K562 (cell line): ENCODE data around the gene MRPL55. TPM values are rescaled to one million over a fixed set of nuclear protein-coding genes. Genes with fewer than 3 reads are reported as not detected.

ENCODE experiments used
- EP400 ChIP-seq: fragments of 450-650 bp; IDR thresholded peaks from 2 replicates; pipeline ENCODE4 v1.6.1; 2017; ENCODE audit warnings: antibody characterized with exemption, mild to moderate bottlenecking, moderate library complexity
- MEIS2 ChIP-seq: fragments of 450-650 bp; IDR thresholded peaks from 2 replicates; pipeline ENCODE4 v1.6.1; 2014; ENCODE audit warnings: mild to moderate bottlenecking; ENCODE audit not compliant: partially characterized antibody
- PHB2 ChIP-seq: fragments of 450-650 bp; IDR thresholded peaks from 2 replicates; pipeline ENCODE4 v1.6.1; 2017; ENCODE audit warnings: low read depth
- SMARCA4 ChIP-seq: fragments of 450-650 bp; IDR thresholded peaks from 2 replicates; pipeline ENCODE4 v1.6.1; 2016
- SMARCB1 ChIP-seq: IDR thresholded peaks from 2 replicates; pipeline ENCODE4 v1.6.1; 2011; ENCODE audit warnings: improper control_type of control experiment, low read depth; ENCODE audit not compliant: insufficient read length
- SRSF9 ChIP-seq: fragments of 200-400 bp; formaldehyde crosslinking; IDR thresholded peaks from 2 replicates; pipeline ENCODE4 v1.6.1; 2017; ENCODE audit warnings: low read depth, low read length, borderline replicate concordance
- ZNF696 ChIP-seq: fragments of 250-450 bp; sonication (Bioruptor Pico); conservative IDR thresholded peaks from 2 replicates; pipeline ENCODE4 v1.4.0; 2020; ENCODE audit warnings: mild to moderate bottlenecking, moderate library complexity
- polyA plus RNA-seq, 8 experiments: library from polyadenylated mRNA; depleted of rRNA in 4 of 8; stranded (reverse) in 5 of 8; unstranded in 3 of 8; fragments of >200 nt; fragmentation: Nextera tagmentation in 2 of 8; fragmentation: Illumina TruSeq in 1 of 8; extraction: Ambion mirVana in 2 of 8; extraction: Trizol in 1 of 8; gene quantifications; 2 replicates each; pipeline versions ENCODE4 v1.2.1 to v1.2.3, GENCODE V29; 2011 to 2014; ENCODE audit warnings: inconsistent platforms in 1 of 8, missing spikeins in 1 of 8
- total RNA-seq, 7 experiments: library from RNA; depleted of rRNA in 6 of 7; stranded (reverse); fragments of >200 nt in 6 of 7; fragmentation: Illumina TruSeq in 2 of 7; extraction: Trizol in 2 of 7; gene quantifications; 2 replicates each; pipeline versions ENCODE4 v1.2.1 to v1.2.3, GENCODE V29; 2011 to 2021; ENCODE audit warnings: low replicate concordance in 1 of 7
- TF ChIP-seq, protein P1 (sequence below), 2 experiments: fragments of 450-650 bp in 1 of 2; sonication (generic) in 1 of 2; formaldehyde crosslinking in 1 of 2; IDR thresholded peaks; 2 replicates each; pipeline versions ENCODE4 v1.7.1 to v1.9.0; 2016 to 2022; ENCODE audit warnings: inconsistent platforms in 1 of 2, mild to moderate bottlenecking in 1 of 2, missing genetic modification reagents in 1 of 2
- TF ChIP-seq, protein P2 (sequence below): fragments of 450-650 bp; IDR thresholded peaks from 2 replicates; pipeline ENCODE4 v1.6.1; 2018; ENCODE audit not compliant: partially characterized antibody
- TF ChIP-seq, protein P3 (sequence below), 2 experiments: fragments of 200-800 bp in 1 of 2; sonication (Bioruptor generic) in 1 of 2; sonication (generic) in 1 of 2; formaldehyde crosslinking in 1 of 2; IDR thresholded peaks in 1 of 2; conservative IDR thresholded peaks in 1 of 2; 2 replicates each; pipeline versions ENCODE4 v1.5.0 to v1.6.1; 2016 to 2020; ENCODE audit warnings: missing compliant biosample characterization in 1 of 2, missing genetic modification characterization in 1 of 2, missing genetic modification reagents in 1 of 2

MRPL55 gene
- total and polyA plus RNA-seq, 9 of the 15 experiments (the other 6 are each of a cell fraction or from before 2014, with no cell fraction given), result 34.9 to 228 (median 81.0) TPM

DNA sequence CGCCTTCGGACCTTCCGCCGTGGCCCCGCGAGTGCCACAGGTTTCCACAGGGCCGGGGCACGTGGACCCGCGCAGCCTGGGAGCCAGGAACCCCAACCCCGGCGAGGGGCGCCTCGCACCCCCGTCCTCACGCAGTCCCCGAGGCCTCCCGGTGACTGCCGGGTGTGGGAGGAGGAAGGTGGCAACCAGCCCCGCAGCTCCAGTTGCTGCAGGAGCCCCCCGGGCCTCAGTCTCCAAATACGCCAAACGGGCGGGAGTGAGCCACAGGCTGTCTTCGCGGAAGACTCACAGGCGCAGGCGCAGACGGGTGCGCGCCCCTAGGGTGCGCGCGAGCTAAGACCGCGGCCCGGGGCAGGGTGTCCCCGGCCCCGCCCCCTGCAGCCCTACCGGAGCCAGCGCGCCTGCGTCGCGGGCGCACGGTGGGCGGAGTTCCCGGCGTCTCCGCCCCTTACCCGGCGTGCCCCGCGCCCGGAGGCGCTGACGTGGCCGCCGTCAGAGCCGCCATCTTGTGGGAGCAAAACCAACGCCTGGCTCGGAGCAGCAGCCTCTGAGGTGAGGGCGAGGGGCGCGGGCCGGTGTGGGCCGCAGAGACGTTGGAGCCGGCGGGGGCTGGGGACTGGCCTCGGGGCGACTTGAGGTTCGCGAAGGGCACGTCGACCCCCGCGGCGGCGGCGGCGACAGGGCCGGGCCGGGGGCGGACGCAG, 26.7 kb downstream of the MRPL55 start, which contains the start of gene ARF1 (continued):
- TF ChIP-seq, protein P1, sequence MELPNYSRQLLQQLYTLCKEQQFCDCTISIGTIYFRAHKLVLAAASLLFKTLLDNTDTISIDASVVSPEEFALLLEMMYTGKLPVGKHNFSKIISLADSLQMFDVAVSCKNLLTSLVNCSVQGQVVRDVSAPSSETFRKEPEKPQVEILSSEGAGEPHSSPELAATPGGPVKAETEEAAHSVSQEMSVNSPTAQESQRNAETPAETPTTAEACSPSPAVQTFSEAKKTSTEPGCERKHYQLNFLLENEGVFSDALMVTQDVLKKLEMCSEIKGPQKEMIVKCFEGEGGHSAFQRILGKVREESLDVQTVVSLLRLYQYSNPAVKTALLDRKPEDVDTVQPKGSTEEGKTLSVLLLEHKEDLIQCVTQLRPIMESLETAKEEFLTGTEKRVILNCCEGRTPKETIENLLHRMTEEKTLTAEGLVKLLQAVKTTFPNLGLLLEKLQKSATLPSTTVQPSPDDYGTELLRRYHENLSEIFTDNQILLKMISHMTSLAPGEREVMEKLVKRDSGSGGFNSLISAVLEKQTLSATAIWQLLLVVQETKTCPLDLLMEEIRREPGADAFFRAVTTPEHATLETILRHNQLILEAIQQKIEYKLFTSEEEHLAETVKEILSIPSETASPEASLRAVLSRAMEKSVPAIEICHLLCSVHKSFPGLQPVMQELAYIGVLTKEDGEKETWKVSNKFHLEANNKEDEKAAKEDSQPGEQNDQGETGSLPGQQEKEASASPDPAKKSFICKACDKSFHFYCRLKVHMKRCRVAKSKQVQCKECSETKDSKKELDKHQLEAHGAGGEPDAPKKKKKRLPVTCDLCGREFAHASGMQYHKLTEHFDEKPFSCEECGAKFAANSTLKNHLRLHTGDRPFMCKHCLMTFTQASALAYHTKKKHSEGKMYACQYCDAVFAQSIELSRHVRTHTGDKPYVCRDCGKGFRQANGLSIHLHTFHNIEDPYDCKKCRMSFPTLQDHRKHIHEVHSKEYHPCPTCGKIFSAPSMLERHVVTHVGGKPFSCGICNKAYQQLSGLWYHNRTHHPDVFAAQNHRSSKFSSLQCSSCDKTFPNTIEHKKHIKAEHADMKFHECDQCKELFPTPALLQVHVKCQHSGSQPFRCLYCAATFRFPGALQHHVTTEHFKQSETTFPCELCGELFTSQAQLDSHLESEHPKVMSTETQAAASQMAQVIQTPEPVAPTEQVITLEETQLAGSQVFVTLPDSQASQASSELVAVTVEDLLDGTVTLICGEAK (IDR thresholded peaks at IDR 0.05), result peak; percentile 64; the same call in 1 of the 2 replicates
- TF ChIP-seq, protein P1 (CRISPR knock-in tag; IDR thresholded peaks at IDR 0.05), result no peak
- TF ChIP-seq SRSF9 (no peak), EP400 (peak; percentile 97), SMARCA4 (no peak), SMARCB1 (no peak), PHB2 (no peak), MEIS2 (peak; percentile 92), ZNF696 (CRISPR knock-in tag) (no peak)
- TF ChIP-seq, protein P2, sequence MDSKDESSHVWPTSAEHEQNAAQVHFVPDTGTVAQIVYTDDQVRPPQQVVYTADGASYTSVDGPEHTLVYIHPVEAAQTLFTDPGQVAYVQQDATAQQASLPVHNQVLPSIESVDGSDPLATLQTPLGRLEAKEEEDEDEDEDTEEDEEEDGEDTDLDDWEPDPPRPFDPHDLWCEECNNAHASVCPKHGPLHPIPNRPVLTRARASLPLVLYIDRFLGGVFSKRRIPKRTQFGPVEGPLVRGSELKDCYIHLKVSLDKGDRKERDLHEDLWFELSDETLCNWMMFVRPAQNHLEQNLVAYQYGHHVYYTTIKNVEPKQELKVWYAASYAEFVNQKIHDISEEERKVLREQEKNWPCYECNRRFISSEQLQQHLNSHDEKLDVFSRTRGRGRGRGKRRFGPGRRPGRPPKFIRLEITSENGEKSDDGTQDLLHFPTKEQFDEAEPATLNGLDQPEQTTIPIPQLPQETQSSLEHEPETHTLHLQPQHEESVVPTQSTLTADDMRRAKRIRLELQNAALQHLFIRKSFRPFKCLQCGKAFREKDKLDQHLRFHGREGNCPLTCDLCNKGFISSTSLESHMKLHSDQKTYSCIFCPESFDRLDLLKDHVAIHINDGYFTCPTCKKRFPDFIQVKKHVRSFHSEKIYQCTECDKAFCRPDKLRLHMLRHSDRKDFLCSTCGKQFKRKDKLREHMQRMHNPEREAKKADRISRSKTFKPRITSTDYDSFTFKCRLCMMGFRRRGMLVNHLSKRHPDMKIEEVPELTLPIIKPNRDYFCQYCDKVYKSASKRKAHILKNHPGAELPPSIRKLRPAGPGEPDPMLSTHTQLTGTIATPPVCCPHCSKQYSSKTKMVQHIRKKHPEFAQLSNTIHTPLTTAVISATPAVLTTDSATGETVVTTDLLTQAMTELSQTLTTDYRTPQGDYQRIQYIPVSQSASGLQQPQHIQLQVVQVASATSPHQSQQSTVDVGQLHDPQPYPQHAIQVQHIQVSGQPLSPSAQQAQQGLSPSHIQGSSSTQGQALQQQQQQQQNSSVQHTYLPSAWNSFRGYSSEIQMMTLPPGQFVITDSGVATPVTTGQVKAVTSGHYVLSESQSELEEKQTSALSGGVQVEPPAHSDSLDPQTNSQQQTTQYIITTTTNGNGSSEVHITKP, result no peak
- TF ChIP-seq, protein P3, sequence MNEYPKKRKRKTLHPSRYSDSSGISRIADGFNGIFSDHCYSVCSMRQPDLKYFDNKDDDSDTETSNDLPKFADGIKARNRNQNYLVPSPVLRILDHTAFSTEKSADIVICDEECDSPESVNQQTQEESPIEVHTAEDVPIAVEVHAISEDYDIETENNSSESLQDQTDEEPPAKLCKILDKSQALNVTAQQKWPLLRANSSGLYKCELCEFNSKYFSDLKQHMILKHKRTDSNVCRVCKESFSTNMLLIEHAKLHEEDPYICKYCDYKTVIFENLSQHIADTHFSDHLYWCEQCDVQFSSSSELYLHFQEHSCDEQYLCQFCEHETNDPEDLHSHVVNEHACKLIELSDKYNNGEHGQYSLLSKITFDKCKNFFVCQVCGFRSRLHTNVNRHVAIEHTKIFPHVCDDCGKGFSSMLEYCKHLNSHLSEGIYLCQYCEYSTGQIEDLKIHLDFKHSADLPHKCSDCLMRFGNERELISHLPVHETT (CRISPR knock-in tag; conservative IDR thresholded peaks at IDR 0.05 in 1 of 2, IDR thresholded peaks at IDR 0.05 in 1 of 2), result 0 out of 4 replicates have a peak, but pooled peaks of 1 of the 2 experiments have one; percentile 14
